ENCODE measurements around the gene NUP153.

GRCh38 chr6:17737704-17738252 is 31.1 kb upstream of the NUP153 start:
- no peak for TF ChIP-seq CTCF (IDR thresholded peaks at IDR 0.05; ENCODE audit: control extremely low read depth in 1 of 3, insufficient read depth in 1 of 3, low read depth in 1 of 3, low read length in 3 of 3)
- no peak for TF ChIP-seq EGR1 (IDR thresholded peaks at IDR 0.05; ENCODE audit: borderline replicate concordance, low read depth, low read length)
- TF ChIP-seq HDAC6 (IDR thresholded peaks at IDR 0.05; ENCODE audit: low read depth, low read length), result no peak
- TF ChIP-seq RAD21 (IDR thresholded peaks at IDR 0.05 in 1 of 2, conservative IDR thresholded peaks at IDR 0.05 in 1 of 2; ENCODE audit: low read depth in 2 of 2, low read length in 2 of 2), result no peak
- TF ChIP-seq, protein P1, sequence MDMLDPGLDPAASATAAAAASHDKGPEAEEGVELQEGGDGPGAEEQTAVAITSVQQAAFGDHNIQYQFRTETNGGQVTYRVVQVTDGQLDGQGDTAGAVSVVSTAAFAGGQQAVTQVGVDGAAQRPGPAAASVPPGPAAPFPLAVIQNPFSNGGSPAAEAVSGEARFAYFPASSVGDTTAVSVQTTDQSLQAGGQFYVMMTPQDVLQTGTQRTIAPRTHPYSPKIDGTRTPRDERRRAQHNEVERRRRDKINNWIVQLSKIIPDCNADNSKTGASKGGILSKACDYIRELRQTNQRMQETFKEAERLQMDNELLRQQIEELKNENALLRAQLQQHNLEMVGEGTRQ (IDR thresholded peaks at IDR 0.05; ENCODE audit: low read length), result no peak
- TF ChIP-seq POLR2AphosphoS5 (IDR thresholded peaks at IDR 0.05; ENCODE audit: low read depth, low read length), result no peak
- TF ChIP-seq RBBP5 (IDR thresholded peaks at IDR 0.05; ENCODE audit: borderline replicate concordance, low read depth, low read length), result no peak
- no peak for TF ChIP-seq RNF2 (IDR thresholded peaks at IDR 0.05; ENCODE audit: borderline replicate concordance, low read depth, low read length, missing control alignments, poor library complexity, severe bottlenecking)
- no peak for TF ChIP-seq FOSL1 (IDR thresholded peaks at IDR 0.05; ENCODE audit: insufficient read depth, low read depth, low read length)
- TF ChIP-seq CEBPB (IDR thresholded peaks at IDR 0.05; ENCODE audit: low read depth, low read length), result no peak
